GM12878 (cell line): ENCODE results near the gene ARHGAP15. TPM values are rescaled to one million over a fixed set of nuclear protein-coding genes. Genes with fewer than 3 reads are reported as not detected.
A peak's percentile ranks its signal among the peaks of the same experiment; 100 is the strongest.

ENCODE experiments used
- ATAC-seq: fragments of 200-7000 bp; cut with Tn5 transposase; 3 replicates; pipeline ENCODE4 v1.9.1; 2020; ENCODE audit warnings: mild to moderate bottlenecking, moderate library complexity
- BruUV-seq: library from RNA; stranded (reverse); fragments of 400-500 nt; replicated peaks from 2 replicates; lab custom pipeline; 2021; lab: Mats Ljungman, UMichigan
- CTCF ChIA-PET: fragments of 300-600 bp; sonication (Branson Sonifier 250); formaldehyde crosslinking; extraction: SDS; loops from one replicate; lab custom pipeline; 2021; ENCODE audit warnings: inconsistent platforms; lab: Yijun Ruan, JAX
- POLR2A ChIA-PET: fragments of 350-600 bp; formaldehyde crosslinking; extraction: SDS; loops from one replicate; lab custom pipeline; 2021; ENCODE audit warnings: inconsistent platforms; lab: Charles Lee
- RAD21 ChIA-PET: fragments of 300-600 bp; sonication (Branson Sonifier 250); formaldehyde crosslinking; loops from one replicate; lab custom pipeline; 2023; ENCODE audit warnings: antibody characterized with exemption; ENCODE audit not compliant: unreplicated experiment; lab: Charles Lee
- SMC1A ChIA-PET: fragments of 300-600 bp; sonication (Branson Sonifier 250); formaldehyde crosslinking; loops from one replicate; lab custom pipeline; 2023; ENCODE audit not compliant: unreplicated experiment, uncharacterized antibody; lab: Charles Lee
- DNase-seq: peaks from one replicate; pipeline ENCODE4 v3.0.0-alpha.2; 2011; ENCODE audit warnings: low read depth, low spot score
- FAIRE-seq: peaks from 3 replicates; lab custom pipeline; 2011; peaks lifted over from hg19 to GRCh38; lab: Jason Lieb, UNC
- H2AFZ ChIP-seq: 2 replicates; pipeline ENCODE4 v1.6.0; 2011; ENCODE audit warnings: low read depth, low read length, control low read depth; ENCODE audit not compliant: control insufficient read depth
- H3K27ac ChIP-seq: 2 replicates; pipeline ENCODE4 v1.5.1; 2011; ENCODE audit warnings: control low read depth; ENCODE audit not compliant: control insufficient read depth, insufficient read depth
- H3K27me3 ChIP-seq, 2 experiments: replicated peaks in 1 of 2; 2 replicates each; pipeline versions ENCODE4 v1.6.0 to v1.6.1; 2011; ENCODE audit warnings: low read length in 1 of 2; ENCODE audit not compliant: control insufficient read depth in 2 of 2, insufficient read depth in 2 of 2
- H3K36me3 ChIP-seq, 2 experiments: 2 replicates each; pipeline ENCODE4 v1.5.1; 2011; ENCODE audit warnings: low read length in 1 of 2; ENCODE audit not compliant: control insufficient read depth in 2 of 2, insufficient read depth in 2 of 2
- H3K4me1 ChIP-seq: 2 replicates; pipeline ENCODE4 v1.6.1; 2011; ENCODE audit warnings: mild to moderate bottlenecking, low read length, moderate library complexity, mixed read lengths; ENCODE audit not compliant: control insufficient read depth, insufficient read depth
- H3K4me2 ChIP-seq: 2 replicates; pipeline ENCODE4 v1.6.0; 2011; ENCODE audit warnings: control low read depth; ENCODE audit not compliant: control insufficient read depth, insufficient read depth
- H3K4me3 ChIP-seq: fragments of 200-600 bp; sonication (generic); 2 replicates; pipeline ENCODE4 v1.5.1; 2016
- H3K79me2 ChIP-seq: 2 replicates; pipeline ENCODE4 v1.6.0; 2011; ENCODE audit warnings: low read length; ENCODE audit not compliant: control insufficient read depth, insufficient read depth
- H3K9ac ChIP-seq: 2 replicates; pipeline ENCODE4 v1.8.0; 2011; ENCODE audit warnings: low read length, control low read depth, mixed read lengths; ENCODE audit not compliant: control insufficient read depth, insufficient read depth
- H3K9me3 ChIP-seq: replicated peaks from 3 replicates; pipeline ENCODE4 v1.5.1; 2011; ENCODE audit warnings: mild to moderate bottlenecking, low read length; ENCODE audit not compliant: control insufficient read depth, insufficient read depth
- H4K20me1 ChIP-seq: 2 replicates; pipeline ENCODE4 v1.6.0; 2011; ENCODE audit not compliant: control insufficient read depth, insufficient read depth
- CTCF ChIP-seq, 3 experiments: IDR thresholded peaks in 2 of 3; conservative IDR thresholded peaks in 1 of 3; 2 replicates each; pipeline ENCODE4 v1.5.1; 2011; ENCODE audit warnings: low read depth in 3 of 3, low read length in 3 of 3, mild to moderate bottlenecking in 3 of 3, control low read depth in 2 of 3, moderate library complexity in 2 of 3, inconsistent platforms in 1 of 3, mixed read lengths in 1 of 3; ENCODE audit not compliant: control insufficient read depth in 2 of 3, insufficient read depth in 1 of 3; ENCODE audit errors: extremely low read depth in 1 of 3
- GABPA ChIP-seq: IDR thresholded peaks from 2 replicates; pipeline ENCODE4 v1.6.1; 2014; ENCODE audit warnings: antibody characterized with exemption, low read depth, mild to moderate bottlenecking, inconsistent platforms
- RAD21 ChIP-seq: IDR thresholded peaks from 2 replicates; pipeline ENCODE4 v1.6.1; 2011; ENCODE audit warnings: mild to moderate bottlenecking, low read depth, low read length, moderate library complexity; ENCODE audit not compliant: insufficient read depth
- ZBTB33 ChIP-seq: fragments of 450-650 bp; IDR thresholded peaks from 2 replicates; pipeline ENCODE4 v1.6.1; 2017; ENCODE audit warnings: mild to moderate bottlenecking
- WGBS: methylation state at CpG from one replicate; pipeline ENCODE4 v1.1.6; 2016; ENCODE audit warnings: low lambda C conversion rate; ENCODE audit not compliant: insufficient replicate concordance, insufficient coverage; ENCODE audit errors: missing lambda C conversion rate; 5-methylcytosine and 5-hydroxymethylcytosine counted together
- in situ Hi-C: fragments of 300-500 bp; cut with MboI; formaldehyde crosslinking; loops from 9 replicates; pipeline ENCODE4 v1.14.3; 2018; ENCODE audit warnings: mixed read lengths
- intact Hi-C: fragments of 100-400 bp; cut with micrococcal nuclease; formaldehyde crosslinking; loops from one replicate; pipeline ENCODE4 v1.14.2; 2022; ENCODE audit not compliant: unreplicated experiment
- polyA plus RNA-seq, 11 experiments: library from polyadenylated mRNA; depleted of rRNA in 4 of 11; unstranded in 6 of 11; stranded (reverse) in 5 of 11; fragments of >200 nt; fragmentation: Nextera tagmentation in 4 of 11; fragmentation: Illumina TruSeq in 1 of 11; extraction: Ambion mirVana in 4 of 11; extraction: Trizol in 1 of 11; gene quantifications; 1 replicate in 1 of 11; 2 replicates in 10 of 11; pipeline versions ENCODE4 v1.2.1 to v1.2.3, GENCODE V29; 2011 to 2016; ENCODE audit warnings: inconsistent platforms in 2 of 11, missing spikeins in 2 of 11, low read depth in 1 of 11
- total RNA-seq, 4 experiments: library from RNA; depleted of rRNA in 3 of 4; stranded (reverse); fragments of >200 nt in 3 of 4; fragmentation: Illumina TruSeq in 1 of 4; extraction: Trizol in 1 of 4; gene quantifications; 2 replicates each; pipeline versions ENCODE4 v1.2.1 to v1.2.3, GENCODE V29; 2013 to 2021

ARHGAP15 gene
- total and polyA plus RNA-seq, 10 of the 15 experiments (the other 5 are each of a cell fraction or from before 2014, with no cell fraction given), result 38.0 to 92.6 (median 66.7) TPM

- in situ Hi-C loops (no loop called here), intact Hi-C loops (no loop called here)
- Histone ChIP-seq H3K27me3 (no peaks in the 10 kb centered on the region), H2AFZ (no peak overlapping the region), H3K4me3 (no peak overlapping the region), H3K4me1 (peaks cover 12% of the 10 kb centered on the region; the same call in 1 of the 2 replicates), H3K36me3 (peaks cover 4% of the 10 kb centered on the region in 2 experiments; a peak in 2 of 4 replicates), H4K20me1 (no peaks in the 10 kb centered on the region), H3K79me2 (no peaks in the 10 kb centered on the region; the same call in 1 of the 2 replicates), H3K9me3 (peaks cover 2% of the 10 kb centered on the region; the same call in 2 of the 3 replicates), H3K27ac (no peak overlapping the region), H3K4me2 (no peak overlapping the region), H3K9ac (no peak overlapping the region)
- ChIA-PET RAD21 (interaction anchor here (9.5 kb wide), 1 partner anchor 152 kb away, joined by 115 read pairs; no protein-coding TSS in a partner anchor), SMC1A (interaction anchor here (8.7 kb wide), 1 partner anchor 151 kb away, joined by 164 read pairs; no protein-coding TSS in a partner anchor), CTCF (interaction anchor here (1.3 to 8.6 kb wide), 4 partner anchors 13 to 151 kb away, joined by 4 to 187 read pairs (median 40); no protein-coding TSS in a partner anchor), POLR2A (no interaction called here)
- no peak for TF ChIP-seq GABPA
- TF ChIP-seq CTCF (IDR thresholded peaks at IDR 0.05 in 2 of 3, conservative IDR thresholded peaks at IDR 0.05 in 1 of 3; ENCODE audit: control insufficient read depth in 2 of 3, extremely low read depth in 1 of 3, insufficient read depth in 1 of 3, low read depth in 3 of 3, low read length in 3 of 3), result peak in 2 of 3 experiments; percentile 6 to 12; a peak in 1 of 6 replicates
- 0 out of 2 replicates have a peak, but pooled peaks have one; percentile 5 for TF ChIP-seq RAD21
- no peak for TF ChIP-seq ZBTB33
- no peak for DNase-seq
- no TSS peak for BruUV-seq
- ATAC-seq, result no peak
- 98% methylated on average over 2 of the region's 2 CpGs for WGBS
- no peak for FAIRE-seq
Observed at GRCh38 chr2:143263066-143263625, 133.9 kb downstream of the ARHGAP15 start.
